GM13977 (cell line): ENCODE data around the gene HTR1D.

Experiments
- DNase-seq: peaks from one replicate; pipeline ENCODE4 v3.0.0; 2012; ENCODE audit warnings: low spot score
- in situ Hi-C: fragments of 300-500 bp; cut with MboI; formaldehyde crosslinking; loops from one replicate; pipeline ENCODE4 v1.12.0; 2022; ENCODE audit warnings: low sequenced_read_pairs, low pct_unique_long_range_greater_than_20kb, mixed read lengths, inconsistent platforms; ENCODE audit not compliant: unreplicated experiment
- TF ChIP-seq, protein P1 (sequence below): IDR thresholded peaks from 2 replicates; pipeline ENCODE4 v1.5.1; 2012; ENCODE audit warnings: mild to moderate bottlenecking, control low read depth; ENCODE audit not compliant: insufficient read depth; ENCODE audit errors: extremely low read depth, missing control alignments

HTR1D gene

DNA sequence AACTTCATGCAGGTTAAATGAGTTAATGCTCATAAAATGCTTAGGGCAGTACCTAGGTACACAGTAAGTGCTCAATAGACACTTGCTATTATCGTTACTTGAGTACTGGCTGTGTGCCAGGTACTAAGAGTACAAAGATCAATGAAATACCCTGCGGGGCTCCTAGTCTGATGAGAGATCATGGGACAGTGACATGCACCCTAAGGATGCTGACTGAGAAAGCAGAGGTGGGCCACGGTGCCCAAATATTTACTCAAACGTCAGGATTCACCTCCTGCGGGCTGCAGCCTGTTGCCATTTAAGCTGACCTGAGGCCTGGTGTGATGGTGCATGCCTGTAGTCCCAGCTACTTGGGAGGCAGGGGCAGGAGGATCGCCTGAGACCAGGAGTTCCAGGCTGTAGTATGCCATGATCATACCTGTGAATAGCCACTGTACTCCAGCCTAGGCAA lies 28.8 kb downstream of the HTR1D start:
- in situ Hi-C loops: loop anchor here (5.0 kb wide), 1 partner anchor 211 kb away; no protein-coding TSS in a partner anchor
- TF ChIP-seq, protein P1, sequence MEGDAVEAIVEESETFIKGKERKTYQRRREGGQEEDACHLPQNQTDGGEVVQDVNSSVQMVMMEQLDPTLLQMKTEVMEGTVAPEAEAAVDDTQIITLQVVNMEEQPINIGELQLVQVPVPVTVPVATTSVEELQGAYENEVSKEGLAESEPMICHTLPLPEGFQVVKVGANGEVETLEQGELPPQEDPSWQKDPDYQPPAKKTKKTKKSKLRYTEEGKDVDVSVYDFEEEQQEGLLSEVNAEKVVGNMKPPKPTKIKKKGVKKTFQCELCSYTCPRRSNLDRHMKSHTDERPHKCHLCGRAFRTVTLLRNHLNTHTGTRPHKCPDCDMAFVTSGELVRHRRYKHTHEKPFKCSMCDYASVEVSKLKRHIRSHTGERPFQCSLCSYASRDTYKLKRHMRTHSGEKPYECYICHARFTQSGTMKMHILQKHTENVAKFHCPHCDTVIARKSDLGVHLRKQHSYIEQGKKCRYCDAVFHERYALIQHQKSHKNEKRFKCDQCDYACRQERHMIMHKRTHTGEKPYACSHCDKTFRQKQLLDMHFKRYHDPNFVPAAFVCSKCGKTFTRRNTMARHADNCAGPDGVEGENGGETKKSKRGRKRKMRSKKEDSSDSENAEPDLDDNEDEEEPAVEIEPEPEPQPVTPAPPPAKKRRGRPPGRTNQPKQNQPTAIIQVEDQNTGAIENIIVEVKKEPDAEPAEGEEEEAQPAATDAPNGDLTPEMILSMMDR: no peak
- DNase-seq: no peak

DNA sequence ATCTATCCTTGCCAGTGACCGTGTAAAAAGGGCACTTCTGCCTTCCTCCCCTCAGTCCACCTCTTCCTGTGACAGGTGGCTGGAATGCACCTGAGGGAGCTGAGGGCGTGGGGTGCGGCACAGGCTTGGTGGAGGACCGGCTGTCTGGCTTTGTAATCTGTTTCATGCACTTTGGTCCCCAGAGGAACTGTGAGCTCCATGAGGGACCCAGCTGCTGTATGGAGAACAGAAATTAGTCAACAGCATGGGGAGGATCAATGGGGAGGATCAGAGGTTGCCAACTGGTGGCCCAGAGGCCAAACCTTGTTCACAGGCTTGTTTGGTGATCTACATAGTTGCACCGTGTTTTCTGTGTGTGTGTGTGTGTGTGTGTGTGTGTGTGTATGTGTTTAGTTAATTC lies 29.7 kb downstream of the HTR1D start:
- TF ChIP-seq, protein P1: no peak
- DNase-seq: no peak
- in situ Hi-C loops: loop anchor here (5.0 kb wide), 1 partner anchor 210 kb away; no protein-coding TSS in a partner anchor

DNA sequence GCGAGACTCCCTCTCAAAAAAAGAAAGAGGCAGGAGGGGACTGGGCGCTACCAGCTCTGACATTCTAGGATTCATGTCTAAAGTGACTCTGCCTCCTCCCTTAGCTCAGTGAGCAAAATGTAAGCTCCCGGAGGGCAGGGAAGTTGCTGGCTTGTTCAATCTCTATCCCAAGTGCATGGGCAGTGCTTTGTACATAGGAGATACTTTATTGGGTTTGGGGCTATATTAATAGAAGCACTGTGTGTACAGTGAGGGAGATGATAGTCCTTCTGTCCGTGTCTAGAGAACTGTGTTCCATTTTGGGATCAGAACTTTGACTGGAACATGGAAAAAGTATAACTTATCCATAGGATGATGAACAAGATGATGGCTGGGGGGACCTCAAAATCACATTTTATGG lies 31.9 kb downstream of the HTR1D start:
- TF ChIP-seq, protein P1: no peak
- no peak for DNase-seq
- in situ Hi-C loops: loop anchor here (5.0 kb wide), 1 partner anchor 208 kb away; no protein-coding TSS in a partner anchor

DNA sequence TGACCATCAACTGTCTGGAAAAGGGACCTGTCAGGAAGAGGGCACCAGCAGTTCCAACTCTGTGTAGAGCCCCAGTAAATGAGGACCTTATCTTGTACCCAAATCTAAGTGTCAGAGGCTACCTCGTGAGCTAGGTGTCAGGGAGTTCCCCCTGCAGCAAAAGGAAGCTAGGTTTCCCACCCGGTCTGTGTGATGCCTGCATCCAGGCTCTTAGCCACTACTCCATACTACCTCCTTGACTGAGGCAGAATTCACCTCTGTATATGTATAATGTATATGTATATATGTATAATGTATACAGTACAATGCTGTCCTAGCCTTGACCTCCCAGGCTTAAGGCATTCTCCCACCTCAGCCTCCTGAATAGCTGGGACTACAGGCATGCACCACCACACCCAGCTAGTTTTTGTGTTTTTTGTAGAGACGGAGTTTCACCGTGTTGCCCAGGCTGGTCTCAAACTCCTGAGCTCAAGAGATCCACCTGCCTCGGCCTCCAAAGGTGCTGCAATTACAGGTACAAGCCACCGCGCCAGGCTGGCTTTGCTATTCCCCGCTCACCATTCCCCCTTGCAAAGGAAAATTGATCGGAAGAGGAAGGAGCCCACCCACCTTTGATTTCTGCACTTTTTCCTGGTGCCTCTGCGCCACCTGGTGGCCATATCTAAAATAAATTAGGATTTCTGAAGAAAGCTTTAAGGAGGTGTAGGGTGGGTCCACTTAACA lies 32.9 kb downstream of the HTR1D start:
- TF ChIP-seq, protein P1: peak; percentile 70
- DNase-seq: peak; percentile 63
- in situ Hi-C loops: no loop called here

DNA sequence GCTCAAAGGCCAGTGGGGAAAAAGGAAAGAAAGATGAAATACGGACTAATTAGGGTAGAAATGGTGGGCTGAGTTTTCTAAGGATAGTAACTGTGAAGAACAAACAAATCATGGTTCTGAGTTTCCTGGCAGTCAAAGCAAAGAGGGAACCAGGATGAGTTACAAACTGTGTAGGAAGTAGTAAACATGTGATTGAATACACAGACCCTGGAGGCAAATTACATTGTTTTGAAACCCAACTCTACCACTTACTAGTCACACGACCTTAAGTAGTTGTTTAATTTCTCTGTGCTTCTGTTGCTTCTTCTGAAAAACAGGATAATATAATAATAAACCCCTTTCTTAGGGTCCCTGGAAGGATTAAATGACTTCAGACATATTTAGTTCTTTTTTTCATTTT lies 37.4 kb downstream of the HTR1D start:
- TF ChIP-seq, protein P1: no peak
- in situ Hi-C loops: no loop called here
- no peak for DNase-seq

DNA sequence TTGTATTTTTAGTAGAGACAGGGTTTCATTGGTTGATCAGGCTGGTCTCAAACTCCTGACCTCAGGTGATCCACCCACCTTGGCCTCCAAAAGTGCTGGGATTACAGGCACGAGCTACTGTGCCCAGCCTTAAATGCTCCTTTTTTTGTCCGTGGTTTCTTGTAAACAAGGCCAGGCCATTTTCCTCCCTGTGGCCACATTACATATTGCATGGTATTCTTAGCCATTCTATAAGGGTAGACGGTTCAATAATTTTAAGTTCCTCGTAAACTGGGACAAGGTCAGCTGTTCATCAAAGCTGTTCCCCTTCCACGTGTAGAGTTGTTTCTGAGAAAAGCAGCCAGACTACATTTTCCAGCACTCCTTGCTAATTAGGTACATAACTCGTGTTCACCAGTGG lies 38.4 kb downstream of the HTR1D start:
- peak; percentile 53 for DNase-seq
- in situ Hi-C loops: no loop called here
- TF ChIP-seq, protein P1: peak; percentile 19

DNA sequence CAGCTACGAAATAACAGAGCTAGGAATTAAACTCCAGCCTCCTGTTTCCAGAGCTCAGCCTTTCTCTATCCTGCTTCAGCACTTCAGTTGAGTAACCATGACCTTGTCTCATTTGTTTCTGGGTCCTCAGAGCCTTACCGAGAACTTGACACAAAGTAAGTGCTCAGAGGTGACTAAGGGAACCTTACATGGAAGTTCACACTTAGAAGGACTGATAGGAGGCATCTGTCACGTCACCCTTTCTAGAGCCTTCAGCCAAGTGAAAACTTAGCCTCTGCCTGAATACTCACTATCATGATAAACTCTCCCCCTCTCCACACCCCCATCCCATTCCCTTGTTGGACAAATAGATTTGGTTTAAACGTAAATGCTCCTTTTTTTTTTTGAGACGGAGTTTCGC lies 38.9 kb downstream of the HTR1D start:
- DNase-seq: no peak
- in situ Hi-C loops: no loop called here

More for the DNA sequence above, 38.9 kb downstream of the HTR1D start:
- TF ChIP-seq, protein P1: no peak
